HL-60 (cell line): ENCODE results near the gene RTCB.

Experiments
- CTCF ChIP-seq: IDR thresholded peaks from one replicate; pipeline ENCODE4 v1.5.1; 2011; ENCODE audit warnings: low read length, control low read depth, inconsistent platforms; ENCODE audit not compliant: insufficient read depth
- GABPA ChIP-seq: IDR thresholded peaks from 2 replicates; pipeline ENCODE4 v1.6.1; 2012; ENCODE audit warnings: low read depth
- POLR2AphosphoS5 ChIP-seq: IDR thresholded peaks from 2 replicates; pipeline ENCODE4 v1.6.1; 2012; ENCODE audit warnings: low read depth
- REST ChIP-seq: IDR thresholded peaks from 2 replicates; pipeline ENCODE4 v1.6.1; 2012; ENCODE audit warnings: low read depth; ENCODE audit not compliant: insufficient replicate concordance

- TF ChIP-seq CTCF: no peak
- no peak for TF ChIP-seq POLR2AphosphoS5
- TF ChIP-seq GABPA: no peak
- no peak for TF ChIP-seq REST
These were observed 2.1 kb downstream of the RTCB start for GRCh38 chr22:32409977-32410376.
